ENCODE results near the gene ZNF276. TPM values are rescaled to one million over a fixed set of nuclear protein-coding genes. Genes with fewer than 3 reads are reported as not detected.
"Not testable (repeated sequence)": the region's sequence is repeated elsewhere in the genome, so short reads cannot be mapped to it uniquely, and the experiment has no call there.

The ZNF276 gene
- total RNA-seq, 3 donors from 2014 or later, result 19.2 to 48.5 (median 31.2) TPM

DNA sequence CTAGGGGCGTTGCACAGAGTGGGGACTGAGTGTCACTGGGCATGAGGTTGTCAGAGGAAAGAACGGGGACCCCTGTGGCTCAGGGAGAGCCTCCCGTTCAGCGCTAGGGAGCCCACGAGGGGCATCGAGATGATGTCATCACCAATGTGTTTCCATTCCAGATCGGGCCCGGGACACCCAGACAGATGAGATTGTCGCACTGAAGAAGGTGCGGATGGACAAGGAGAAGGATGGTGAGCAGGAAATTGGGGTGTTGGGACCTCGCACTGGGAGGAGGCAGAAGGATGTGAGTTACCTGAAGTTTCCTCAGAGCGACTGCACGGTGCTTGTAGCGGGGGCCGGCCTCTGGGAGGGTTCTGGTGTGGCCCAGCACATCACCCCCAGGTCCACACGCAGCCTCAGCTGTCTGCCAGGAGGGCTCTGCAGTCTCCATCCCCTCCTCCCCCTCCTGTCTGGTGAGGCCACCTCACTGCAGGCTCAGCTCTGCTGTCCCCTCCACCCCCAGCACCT lies 30.9 kb upstream of the ZNF276 start:
- Histone ChIP-seq H3K27me3 (no peaks in the 10 kb centered on the region), H3K4me3 (no peak overlapping the region), H3K9me3 (no peaks in the 10 kb centered on the region), H3K36me3 (no peaks in the 10 kb centered on the region), H3K4me1 (peaks cover 7% of the 10 kb centered on the region in 2 donors), H3K27ac (no peak overlapping the region)
- intact Hi-C loops (cut with DNase I; ENCODE audit: low total_unique reads), result no loop called here
- no peak for DNase-seq (ENCODE audit: low spot score in 2 of 2)
- TF ChIP-seq, protein P1, sequence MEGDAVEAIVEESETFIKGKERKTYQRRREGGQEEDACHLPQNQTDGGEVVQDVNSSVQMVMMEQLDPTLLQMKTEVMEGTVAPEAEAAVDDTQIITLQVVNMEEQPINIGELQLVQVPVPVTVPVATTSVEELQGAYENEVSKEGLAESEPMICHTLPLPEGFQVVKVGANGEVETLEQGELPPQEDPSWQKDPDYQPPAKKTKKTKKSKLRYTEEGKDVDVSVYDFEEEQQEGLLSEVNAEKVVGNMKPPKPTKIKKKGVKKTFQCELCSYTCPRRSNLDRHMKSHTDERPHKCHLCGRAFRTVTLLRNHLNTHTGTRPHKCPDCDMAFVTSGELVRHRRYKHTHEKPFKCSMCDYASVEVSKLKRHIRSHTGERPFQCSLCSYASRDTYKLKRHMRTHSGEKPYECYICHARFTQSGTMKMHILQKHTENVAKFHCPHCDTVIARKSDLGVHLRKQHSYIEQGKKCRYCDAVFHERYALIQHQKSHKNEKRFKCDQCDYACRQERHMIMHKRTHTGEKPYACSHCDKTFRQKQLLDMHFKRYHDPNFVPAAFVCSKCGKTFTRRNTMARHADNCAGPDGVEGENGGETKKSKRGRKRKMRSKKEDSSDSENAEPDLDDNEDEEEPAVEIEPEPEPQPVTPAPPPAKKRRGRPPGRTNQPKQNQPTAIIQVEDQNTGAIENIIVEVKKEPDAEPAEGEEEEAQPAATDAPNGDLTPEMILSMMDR (IDR thresholded peaks at IDR 0.05), result no peak
- TF ChIP-seq POLR2AphosphoS5 (IDR thresholded peaks at IDR 0.05) (no peak), POLR2A (IDR thresholded peaks at IDR 0.05) (no peak)

DNA sequence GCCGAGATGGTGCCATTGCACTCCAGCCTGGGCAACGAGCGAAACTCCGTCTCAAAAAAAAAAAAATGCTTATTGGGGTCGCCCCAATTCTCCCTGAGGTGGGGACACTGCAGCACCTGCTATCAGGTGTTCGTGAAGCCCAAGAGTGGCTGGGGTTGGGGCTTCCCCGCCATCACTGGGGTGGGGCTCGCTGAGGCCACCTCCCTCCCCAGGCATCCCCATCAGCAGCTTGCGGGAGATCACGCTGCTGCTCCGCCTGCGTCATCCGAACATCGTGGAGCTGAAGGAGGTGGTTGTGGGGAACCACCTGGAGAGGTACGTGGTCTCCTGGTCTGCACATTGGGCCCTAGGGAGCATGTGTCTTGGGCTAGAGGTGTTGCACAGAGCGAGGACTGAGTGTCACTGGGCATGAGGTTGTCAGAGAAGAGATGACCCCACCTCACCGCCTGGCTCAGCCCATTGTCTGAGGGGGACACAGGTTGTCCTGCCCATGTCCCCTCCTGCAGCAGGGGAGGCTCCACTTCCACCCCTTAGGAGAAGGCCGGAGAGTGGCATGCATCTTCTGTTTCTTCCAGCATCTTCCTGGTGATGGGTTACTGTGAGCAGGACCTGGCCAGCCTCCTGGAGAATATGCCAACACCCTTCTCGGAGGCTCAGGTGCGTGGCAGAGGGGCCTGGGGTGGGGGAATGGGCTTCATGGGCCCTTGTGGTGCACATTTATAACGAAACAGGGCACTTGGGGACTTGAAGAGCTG lies 29.9 kb upstream of the ZNF276 start:
- H3K27ac ChIP-seq, result no peak overlapping the region
- no peaks in the 10 kb centered on the region for H3K9me3 ChIP-seq
- no peak for TF ChIP-seq POLR2AphosphoS5 (IDR thresholded peaks at IDR 0.05)
- DNase-seq (ENCODE audit: low spot score in 2 of 2), result no peak
- intact Hi-C loops (cut with DNase I; ENCODE audit: low total_unique reads), result no loop called here
- no peaks in the 10 kb centered on the region for H3K27me3 ChIP-seq
- H3K4me3 ChIP-seq, result no peak overlapping the region
- peaks cover 7% of the 10 kb centered on the region in 2 donors for H3K4me1 ChIP-seq
- no peaks in the 10 kb centered on the region for H3K36me3 ChIP-seq

DNA sequence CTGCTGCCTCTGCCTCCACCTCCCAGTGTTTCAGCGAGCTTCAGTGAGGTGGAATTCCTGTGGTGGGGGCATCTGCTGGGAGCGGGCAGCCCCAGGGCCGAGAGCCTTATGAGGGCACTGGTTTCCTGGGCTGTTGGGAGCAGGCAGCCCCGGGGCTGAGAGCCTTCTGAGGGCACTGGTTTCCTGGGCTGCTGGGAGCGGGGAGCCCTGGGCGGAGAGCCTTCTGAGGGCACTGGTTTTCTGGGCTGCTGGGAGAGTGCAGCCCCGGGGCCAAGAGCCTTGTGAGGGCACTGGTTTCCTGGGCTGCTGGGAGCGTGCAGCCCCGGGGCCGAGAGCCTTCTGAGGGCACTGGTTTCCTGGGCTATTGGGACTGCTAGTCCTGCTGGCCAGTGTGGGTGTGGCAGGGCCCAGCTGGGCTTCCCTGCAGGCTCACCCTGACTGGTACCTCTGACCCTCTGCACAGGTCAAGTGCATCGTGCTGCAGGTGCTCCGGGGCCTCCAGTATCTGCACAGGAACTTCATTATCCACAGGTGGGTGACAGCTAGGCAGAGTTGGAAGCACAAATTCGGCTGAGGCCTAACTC lies 29.3 kb upstream of the ZNF276 start:
- Histone ChIP-seq H3K9me3 (no peaks in the 10 kb centered on the region), H3K4me1 (peaks cover 7% of the 10 kb centered on the region in 2 donors), H3K4me3 (no peak overlapping the region), H3K27me3 (no peaks in the 10 kb centered on the region), H3K36me3 (no peaks in the 10 kb centered on the region), H3K27ac (no peak overlapping the region)
- TF ChIP-seq, protein P1 (IDR thresholded peaks at IDR 0.05), result no peak
- TF ChIP-seq POLR2AphosphoS5 (IDR thresholded peaks at IDR 0.05), result no peak
- no peak for TF ChIP-seq POLR2A (IDR thresholded peaks at IDR 0.05)
- DNase-seq (ENCODE audit: low spot score in 2 of 2), result no peak
- intact Hi-C loops (cut with DNase I; ENCODE audit: low total_unique reads), result no loop called here

DNA sequence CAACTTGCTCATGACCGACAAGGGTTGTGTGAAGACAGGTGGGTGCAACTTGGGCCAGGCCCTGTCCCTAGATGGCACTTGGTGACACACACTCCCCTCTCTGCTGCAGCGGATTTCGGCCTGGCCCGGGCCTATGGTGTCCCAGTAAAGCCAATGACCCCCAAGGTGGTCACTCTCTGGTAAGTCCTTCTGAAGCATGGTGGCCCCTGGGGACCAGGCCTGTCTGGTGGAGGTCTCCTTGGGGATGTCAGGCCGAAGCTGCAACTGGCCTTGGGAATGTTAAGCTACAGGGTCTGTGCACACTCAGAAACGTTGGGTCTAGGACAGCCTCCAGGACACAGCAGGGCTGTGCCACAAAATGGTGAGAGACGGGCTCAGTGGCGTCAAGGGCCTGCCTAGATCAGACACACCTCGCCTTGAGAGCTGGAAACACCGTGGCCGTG lies 28.0 kb upstream of the ZNF276 start:
- TF ChIP-seq, protein P1 (IDR thresholded peaks at IDR 0.05), result no peak
- TF ChIP-seq POLR2AphosphoS5 (IDR thresholded peaks at IDR 0.05), result no peak
- no peak for TF ChIP-seq POLR2A (IDR thresholded peaks at IDR 0.05)
- Histone ChIP-seq H3K36me3 (no peaks in the 10 kb centered on the region), H3K4me3 (no peak overlapping the region), H3K27me3 (no peaks in the 10 kb centered on the region), H3K4me1 (no peaks in the 10 kb centered on the region), H3K9me3 (no peaks in the 10 kb centered on the region), H3K27ac (no peak overlapping the region)
- intact Hi-C loops (cut with DNase I; ENCODE audit: low total_unique reads), result no loop called here
- DNase-seq (ENCODE audit: low spot score in 2 of 2), result no peak

DNA sequence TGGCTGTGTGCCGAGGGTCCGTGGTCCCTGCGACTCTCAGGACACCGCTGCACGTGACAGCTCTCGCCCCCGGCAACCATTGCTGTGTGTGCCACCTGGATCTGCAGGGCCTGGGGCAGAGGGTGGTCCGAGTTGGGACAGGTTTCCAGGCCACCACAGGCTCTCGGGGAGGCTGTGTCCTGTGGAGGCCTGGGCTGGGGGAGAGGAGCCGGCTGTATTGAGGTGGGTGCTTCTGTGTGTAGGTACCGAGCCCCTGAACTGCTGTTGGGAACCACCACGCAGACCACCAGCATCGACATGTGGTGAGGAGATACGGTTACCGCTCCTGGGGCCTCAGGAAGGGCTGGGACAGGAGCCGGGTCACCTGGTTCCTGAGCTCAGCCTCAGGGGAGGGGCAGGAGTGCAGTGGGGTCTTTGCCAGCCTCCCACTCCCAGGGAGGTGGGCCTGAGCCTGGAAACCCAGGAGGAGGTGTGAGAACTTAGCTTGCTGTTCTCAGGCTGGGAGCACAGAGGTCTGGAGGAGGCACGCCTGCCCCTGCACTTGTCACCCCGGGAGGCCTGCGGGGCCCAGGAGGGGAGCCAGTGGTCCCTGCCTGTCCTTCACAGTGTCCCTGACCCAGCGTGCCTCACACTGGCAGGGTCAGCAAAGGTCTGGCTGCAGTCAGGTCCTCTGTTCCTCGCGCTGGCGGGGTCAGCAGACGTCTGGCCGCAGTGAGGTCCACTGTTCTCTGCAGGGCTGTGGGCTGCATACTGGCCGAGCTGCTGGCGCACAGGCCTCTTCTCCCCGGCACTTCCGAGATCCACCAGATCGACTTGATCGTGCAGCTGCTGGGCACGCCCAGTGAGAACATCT lies 27.2 kb upstream of the ZNF276 start:
- Histone ChIP-seq H3K27ac (no peak overlapping the region), H3K9me3 (no peaks in the 10 kb centered on the region), H3K4me3 (no peak overlapping the region), H3K4me1 (no peaks in the 10 kb centered on the region), H3K36me3 (no peaks in the 10 kb centered on the region), H3K27me3 (no peaks in the 10 kb centered on the region)
- TF ChIP-seq POLR2A (IDR thresholded peaks at IDR 0.05) (no peak), POLR2AphosphoS5 (IDR thresholded peaks at IDR 0.05) (no peak)
- TF ChIP-seq, protein P1 (IDR thresholded peaks at IDR 0.05), result no peak
- no peak for DNase-seq (ENCODE audit: low spot score in 2 of 2)
- intact Hi-C loops (cut with DNase I; ENCODE audit: low total_unique reads), result no loop called here

DNA sequence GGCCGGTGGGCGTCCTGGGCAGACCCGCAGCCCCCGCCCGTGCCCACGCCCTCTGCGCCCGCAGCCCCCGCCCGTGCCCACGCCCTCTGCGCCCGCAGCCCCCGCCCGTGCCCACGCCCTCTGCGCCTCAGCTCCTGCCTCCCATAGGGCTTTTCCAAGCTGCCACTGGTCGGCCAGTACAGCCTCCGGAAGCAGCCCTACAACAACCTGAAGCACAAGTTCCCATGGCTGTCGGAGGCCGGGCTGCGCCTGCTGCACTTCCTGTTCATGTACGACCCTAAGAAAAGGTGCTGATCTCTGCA lies 26.6 kb upstream of the ZNF276 start:
- H3K27me3 ChIP-seq; H3K9me3 ChIP-seq; DNase-seq (ENCODE audit: low spot score in 2 of 2); intact Hi-C loops (cut with DNase I; ENCODE audit: low total_unique reads); H3K36me3 ChIP-seq; H3K4me3 ChIP-seq; H3K4me1 ChIP-seq: not testable (repeated sequence)
- H3K27ac ChIP-seq, result peak overlapping the region in 1 of 2 donors; percentile 7
